ENCODE measurements around the gene TBC1D9B.

The TBC1D9B gene

DNA sequence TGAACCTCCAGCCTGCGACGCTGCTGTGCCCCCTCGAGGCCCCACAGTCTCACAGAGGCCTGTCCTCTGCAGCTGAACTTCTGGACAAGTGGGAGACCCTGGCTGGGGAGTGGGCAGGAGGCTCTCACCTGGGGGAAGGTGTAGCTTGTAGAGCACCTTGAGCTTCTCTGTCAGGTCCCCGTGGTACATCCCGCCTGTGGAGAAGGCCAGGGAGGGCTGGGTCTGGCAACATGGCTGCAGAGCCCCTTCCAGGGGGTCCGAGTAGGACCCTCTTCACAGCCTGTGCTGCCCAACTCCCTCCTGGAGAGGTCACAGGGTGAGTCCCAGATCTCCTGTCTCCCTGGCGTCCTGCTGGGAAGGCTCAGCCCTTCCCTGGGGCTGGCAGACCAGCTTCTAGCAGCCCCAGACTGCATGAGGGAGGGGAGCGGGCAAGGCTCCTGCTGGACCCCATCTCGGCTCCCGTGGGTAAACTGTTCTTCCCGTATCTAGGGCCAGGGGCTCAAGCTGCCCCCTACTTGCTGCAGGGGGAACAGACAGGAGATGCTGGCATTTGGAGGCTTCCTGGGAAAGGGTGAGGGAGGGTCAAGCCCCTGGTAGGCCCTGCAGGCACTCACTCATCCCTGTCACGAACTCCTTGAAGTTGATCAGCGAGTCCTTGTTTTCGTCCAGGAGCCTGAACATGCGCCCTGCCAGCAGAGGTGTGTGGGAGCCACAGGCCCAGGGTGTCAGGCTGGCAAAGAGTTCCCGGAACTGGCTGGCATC is 37.9 kb downstream of the TBC1D9B start:
- DNase-seq (no peak), ATAC-seq (no peak)

DNA sequence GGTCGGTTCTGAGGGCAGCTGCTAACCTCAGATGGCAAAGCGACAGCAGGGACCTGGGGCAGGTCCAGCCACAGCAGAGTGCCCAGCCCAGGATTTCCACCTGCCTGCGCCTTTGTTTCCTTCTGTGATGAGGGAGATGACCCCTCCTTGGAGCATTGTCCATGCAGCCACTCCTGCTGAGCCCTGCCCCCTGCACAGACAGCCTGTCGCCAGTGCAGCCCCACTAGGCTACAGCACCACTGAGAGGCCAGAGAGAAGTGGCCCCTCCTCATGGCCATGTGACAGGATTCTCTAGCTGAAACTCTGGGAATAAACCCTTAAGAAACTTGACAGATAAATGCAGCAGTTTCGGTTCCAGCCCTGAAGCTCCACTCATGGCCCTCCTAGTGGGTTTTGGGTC is 38.6 kb downstream of the TBC1D9B start:
- ATAC-seq = no peak
- no peak for DNase-seq

DNA sequence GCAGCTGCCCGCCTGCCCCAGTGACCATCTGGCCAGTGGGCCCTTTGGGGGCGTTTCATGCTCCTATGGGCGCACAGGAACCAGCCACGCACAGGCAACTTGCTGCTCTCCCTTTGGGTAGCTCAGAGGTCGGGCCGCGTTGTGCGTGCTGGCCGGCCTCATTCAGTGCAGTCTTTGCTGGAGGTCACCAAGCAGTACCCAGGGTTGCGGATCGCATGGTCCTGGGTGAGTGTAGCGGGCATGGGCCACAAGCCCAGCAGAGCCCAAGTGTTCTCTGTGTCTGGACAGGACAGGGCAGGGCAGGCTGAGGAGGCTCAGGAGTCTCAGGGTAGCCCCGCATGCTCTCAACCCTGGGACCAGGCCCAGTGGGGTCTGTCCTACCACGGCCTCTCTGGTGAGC is 39.2 kb downstream of the TBC1D9B start:
- ATAC-seq = no peak
- no peak for DNase-seq

DNA sequence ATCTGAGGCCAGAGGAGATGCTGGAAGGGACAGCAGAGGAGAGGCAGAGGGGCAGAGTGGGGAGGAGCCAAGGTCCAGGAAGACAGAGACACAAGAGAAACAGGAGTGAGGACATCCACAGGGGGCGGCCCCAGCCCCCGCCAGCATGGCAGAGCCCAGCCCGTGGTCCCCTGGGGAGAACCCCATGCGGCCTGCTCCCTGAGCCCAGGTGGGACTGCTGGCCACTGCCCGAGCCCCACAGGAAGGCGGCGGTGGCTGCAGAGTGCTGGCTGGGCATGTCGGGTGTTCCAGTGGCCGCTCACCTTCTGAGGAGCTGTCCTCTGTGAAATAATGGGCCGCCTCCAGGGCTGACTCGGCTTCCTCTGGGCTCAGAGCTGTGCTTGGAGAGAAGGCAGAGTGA is 40.2 kb downstream of the TBC1D9B start:
- ATAC-seq (no peak), DNase-seq (no peak)

DNA sequence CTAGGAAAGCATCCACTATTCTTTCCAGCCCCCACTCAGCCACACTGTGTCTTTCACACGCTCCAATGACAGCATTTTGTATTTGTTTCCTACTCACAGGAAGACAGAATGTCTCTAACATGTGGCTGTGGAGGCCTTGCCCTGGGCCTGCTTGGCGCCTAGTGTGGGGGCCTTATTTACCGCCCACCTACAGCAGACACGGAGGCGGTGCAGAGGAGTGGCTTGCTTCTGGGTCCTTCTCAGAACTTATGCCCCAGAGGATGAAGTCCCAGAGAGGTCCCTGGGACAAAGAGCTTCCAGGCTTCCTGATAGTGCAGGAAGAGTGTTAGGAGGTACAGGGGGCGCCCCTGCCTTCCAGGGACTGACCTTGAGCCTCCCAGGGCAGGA is 40.6 kb downstream of the TBC1D9B start:
- no peak for DNase-seq
- no peak for ATAC-seq

DNA sequence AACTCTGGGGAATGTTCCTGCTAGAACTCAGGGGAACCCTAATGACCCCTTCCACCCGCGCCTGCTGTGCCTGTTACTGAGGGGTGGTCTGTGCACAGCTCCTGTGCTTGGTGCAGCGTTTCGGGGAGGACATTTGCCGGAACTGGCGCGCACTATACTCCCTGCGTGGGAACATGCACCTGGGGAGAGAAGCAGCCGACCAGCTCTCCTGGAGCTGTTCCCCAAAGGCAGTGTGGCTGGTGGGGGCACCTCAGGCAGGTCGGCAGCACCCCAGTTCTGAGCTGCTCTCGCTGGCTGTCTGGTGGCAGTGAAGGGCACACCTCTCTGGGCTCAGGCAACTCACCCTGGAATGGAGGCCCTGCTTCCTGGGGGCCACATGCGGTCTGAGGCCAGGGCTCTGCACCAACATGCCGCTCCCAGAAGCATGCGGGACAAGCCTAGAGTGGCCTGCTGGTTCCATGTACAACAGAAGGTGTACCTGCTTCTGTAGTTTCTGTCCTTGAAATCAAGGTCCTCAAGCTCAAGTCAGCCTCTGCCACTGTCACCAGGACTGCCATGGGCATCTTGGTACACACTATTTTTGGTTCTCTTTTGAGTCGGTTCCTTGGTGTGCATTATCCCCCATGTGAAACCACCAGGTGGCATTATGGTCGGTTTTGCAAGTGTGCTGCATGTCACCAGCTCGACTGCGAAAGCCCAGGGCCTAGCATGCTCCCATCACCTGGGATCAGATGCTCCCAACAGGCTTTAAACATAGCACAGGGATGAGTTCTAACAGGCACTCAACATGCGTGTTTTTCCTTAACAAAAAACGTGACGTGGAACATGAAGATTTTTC is 41.2 kb downstream of the TBC1D9B start:
- ATAC-seq (peak; percentile 29), DNase-seq (peak; percentile 26)

DNA sequence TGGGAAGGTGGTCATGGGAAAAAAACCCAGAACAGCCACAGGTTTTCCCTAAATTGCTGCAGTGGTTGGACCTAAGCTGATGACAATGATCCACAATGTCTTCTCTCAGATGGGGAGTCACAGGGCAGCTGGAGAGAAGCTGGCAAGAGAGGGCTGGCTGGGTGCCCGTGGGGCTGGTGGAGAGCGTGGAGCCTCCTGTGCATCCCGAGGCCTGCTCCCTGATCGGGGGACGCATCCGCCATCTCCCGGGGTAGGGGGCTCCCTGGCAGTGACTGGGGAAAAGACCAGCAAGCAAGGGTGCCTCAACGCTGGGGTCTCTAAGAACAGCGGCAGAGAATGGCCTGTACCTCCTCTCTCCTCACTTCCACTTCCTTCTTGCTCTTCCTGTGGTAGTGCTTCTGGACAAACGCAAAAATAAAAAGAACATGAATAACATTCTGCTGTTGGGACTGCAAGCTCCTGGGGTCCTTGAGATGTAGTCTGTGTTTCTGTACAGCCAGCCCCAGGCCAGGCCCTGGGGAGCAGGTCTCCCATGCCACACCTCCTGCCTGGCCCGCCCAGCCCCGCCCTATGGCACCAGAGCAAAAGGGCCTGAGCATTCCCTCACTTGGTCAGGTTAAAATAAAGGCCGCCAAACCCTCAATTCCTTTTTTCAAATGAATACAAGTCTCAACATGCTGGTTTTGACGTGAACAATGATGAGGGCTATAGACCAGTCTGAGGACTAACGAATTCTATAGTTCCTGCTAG is 42.0 kb downstream of the TBC1D9B start:
- ATAC-seq = no peak
- no peak for DNase-seq

DNA sequence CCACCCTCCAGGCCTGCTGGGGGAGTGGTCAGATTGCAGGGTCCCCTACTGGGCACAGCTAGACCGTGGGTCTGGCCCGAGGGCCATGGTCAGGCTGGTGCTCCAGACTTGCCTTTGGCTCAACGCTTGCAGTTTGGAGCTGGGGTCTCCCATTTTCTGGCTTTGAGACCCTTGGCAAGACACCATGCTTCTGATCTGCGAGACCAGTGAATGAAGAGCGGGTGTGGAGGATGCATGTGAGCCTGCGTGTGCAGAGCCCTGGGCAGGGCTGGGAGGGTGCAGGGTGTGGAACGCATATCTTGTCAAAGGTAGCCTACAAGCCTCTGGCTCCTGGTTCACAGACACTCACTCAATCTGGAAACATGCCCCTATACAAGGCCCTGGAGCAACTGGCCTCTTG is 43.0 kb downstream of the TBC1D9B start:
- ATAC-seq = no peak
- DNase-seq = no peak

DNA sequence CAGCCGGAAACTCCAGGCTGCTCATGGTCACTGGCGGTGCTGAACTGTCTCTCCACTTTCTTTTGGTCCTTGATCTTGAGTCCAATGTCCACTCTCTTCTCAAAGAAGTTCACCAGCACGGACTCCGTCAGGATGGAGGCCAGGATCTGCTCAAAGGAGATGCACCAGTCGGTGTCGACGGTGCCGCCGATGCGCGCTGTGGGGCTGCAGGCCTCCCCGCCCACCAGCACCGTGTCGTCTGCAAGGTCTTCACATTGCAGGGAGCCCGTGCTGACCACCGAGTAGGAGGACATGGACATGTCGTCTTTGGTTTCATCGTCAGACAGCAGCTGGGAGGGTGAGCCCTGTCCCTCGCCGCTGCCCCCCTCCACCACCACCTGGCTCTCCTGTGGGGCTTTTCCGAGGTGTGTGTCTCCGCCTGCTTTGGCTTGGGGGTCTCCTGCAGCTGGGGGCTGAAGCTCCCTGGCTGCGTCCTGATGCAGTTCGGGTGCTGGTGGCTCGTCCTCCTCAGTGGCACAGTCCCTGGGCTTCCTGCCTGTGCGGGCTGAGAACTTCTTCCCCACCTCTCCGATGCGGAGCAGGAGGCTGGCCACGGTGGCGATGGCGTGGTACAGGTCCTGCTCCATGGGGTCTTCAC is 44.1 kb downstream of the TBC1D9B start:
- DNase-seq (no peak), ATAC-seq (no peak)

DNA sequence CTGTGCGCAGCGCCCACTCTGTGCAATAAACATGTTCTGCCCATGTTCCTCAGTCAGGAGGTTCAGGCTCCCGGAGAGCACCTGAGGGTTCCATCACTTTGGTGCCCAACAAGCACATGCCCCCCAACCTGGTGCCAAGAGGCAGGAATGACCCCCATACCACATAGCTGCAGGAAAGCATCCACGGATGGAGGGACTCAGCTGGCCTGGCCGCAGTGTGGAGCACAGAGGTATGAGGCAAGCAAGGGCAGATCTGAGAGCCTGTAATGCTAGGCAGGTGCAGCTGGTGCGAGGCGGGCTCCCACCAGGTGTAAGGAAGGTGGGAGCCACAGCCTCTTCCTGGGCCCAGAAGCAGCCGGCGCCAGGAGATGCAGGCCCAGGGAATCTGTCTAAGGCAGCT is 44.8 kb downstream of the TBC1D9B start:
- no peak for ATAC-seq
- no peak for DNase-seq

DNA sequence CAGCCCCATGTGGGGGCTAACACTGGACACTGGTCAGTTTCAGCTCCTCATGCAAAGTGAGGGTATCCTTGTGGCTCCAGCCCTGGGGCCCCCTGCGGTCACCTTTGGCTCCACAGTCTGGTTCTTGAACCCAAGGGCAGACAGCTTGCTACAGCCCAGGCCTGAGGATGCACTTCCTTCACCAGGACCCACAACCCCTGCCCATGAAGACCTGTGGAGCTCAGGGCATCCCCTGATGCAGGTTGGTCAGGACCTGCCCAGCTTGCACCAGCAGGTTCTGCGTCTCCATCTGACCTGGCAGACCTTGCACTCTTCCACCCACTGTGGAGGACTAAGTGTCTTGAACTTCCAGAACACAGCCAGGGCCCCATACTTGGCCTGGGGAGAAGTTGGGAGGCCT is 45.4 kb downstream of the TBC1D9B start:
- DNase-seq = no peak

DNA sequence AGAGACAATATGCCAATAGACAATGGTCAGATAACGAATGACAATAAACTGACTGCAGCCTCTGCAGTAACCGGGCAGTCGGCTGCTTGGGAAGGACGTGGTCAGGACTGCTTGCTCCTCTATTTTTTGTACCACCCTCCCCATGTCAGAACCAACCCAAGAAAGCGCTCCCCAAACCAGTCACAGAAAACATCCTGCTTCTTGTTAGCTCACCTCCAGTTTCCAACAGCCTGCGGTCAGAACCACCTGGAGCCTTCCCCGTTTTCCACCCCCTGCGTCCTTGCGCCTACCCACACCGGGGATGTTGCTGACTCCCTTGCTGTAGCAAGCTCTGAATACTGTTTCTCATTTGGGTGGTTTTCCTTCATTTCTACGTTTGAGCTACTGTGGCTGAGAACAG is 47.4 kb downstream of the TBC1D9B start:
- no peak for DNase-seq
- no peak for ATAC-seq

More for the DNA sequence above, 45.4 kb downstream of the TBC1D9B start:
- no peak for ATAC-seq

DNA sequence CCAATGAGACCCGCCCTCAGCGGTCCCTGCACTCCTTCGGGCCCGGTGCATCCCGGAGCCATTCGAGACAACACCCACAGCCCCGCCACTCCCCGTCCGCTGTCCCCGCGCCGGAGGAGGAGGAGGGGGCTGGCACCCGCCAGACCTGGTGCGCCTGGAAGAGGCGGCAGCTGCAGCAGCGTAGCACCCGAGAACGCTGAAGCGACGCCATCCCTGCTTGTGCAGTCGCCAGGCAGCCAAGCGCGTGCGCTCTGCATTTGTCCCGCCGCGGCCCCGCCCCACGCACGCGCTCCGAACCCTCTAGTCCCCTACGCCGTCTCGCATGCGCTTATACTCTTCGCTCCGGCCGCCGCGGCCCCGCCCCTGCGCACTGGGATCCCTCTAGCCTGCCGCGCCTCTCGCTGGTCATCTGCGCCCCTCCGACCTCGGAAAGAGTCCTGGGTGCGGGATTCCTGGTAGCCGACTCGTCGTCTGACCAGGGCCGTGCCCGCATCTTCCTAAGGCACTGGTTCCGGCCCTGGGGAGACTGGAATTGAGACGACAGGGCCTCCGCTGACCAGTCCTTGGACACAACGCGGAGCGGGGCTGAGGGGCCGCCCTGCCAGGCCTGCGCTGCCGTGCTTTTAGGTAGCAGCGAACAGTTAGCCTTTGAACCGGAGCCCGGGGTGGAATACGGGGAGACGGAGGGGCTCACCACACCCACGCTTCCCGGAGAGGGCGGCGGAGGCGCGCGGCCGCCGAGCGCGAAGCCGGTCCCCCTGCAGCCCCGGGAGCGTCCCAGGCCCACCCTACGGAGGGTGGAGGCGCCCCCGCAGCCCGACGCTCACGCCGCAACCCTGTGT is 48.9 kb downstream of the TBC1D9B start, which contains the start of gene MRNIP:
Gene MRNIP, minus strand, starts transcription at position 232 of the 842 bp plus-strand sequence. Its CDS starts 21 bp downstream, at position 211.
- peak; percentile 98 for ATAC-seq
- peak; percentile 95 for DNase-seq

DNA sequence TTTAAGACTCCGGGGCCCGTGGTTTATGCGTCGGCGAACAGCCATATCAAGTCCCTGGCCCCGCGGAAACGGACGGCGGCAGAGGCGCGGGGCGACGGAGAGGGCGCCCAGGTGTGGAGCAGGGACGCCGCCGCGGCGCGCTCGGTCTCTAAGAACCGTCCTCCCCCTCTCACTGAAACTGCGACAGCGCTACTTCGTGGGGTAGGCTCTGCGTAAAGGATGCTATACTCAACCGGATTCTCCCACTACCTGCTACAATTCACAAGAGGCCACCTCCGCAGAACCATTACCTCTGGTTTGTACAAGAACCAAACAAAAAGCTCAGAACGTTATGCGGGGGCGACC is 49.5 kb downstream of the TBC1D9B start:
- peak; percentile 60 for ATAC-seq
- peak; percentile 60 for DNase-seq

DNA sequence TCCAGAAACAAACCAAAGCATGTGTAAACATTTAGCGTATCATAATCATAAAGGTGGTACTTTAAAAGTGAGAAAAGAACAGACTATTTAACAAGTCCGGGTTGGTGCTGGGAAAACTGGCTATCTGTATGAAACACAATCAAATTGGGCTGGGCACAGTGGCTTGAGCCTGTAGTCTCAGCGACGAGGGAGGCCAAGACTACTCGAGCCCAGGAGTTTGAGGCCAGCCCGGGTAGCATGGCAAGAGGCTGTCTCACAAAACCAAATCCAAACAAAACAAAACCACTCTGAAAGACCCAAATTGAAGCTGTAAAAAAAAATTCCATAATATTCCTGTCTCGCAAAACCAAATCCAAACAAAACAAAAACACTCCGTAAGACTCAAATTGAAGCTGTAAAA is 53.3 kb downstream of the TBC1D9B start:
- DNase-seq (no peak), ATAC-seq (no peak)

DNA sequence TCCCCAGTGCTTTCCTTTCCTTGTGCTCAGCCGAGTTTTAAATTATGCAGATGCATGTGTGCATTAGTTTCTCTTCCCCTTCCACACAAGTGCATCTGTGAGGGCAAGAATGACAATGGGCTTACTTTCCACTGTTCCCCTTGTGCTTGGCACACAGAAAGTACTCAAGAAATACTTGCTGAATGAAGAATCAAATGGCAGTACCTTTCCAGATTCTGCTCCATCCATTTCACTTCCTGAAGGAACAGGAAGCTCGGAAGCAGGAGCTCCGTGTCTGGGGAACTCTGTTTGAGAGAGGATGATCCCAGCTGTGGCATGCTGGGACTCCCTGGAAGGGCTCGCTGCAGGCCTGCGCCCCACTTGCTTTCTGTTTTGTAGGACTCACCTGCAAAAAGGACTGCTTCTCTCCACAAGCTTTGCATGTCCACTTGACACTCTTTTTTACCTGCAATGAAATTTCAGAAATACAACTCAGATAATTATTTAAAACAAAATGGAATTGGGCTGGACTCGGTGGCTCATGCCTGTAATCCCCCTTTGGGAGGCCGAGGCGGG is 54.6 kb downstream of the TBC1D9B start:
- ATAC-seq (no peak), DNase-seq (no peak)

DNA sequence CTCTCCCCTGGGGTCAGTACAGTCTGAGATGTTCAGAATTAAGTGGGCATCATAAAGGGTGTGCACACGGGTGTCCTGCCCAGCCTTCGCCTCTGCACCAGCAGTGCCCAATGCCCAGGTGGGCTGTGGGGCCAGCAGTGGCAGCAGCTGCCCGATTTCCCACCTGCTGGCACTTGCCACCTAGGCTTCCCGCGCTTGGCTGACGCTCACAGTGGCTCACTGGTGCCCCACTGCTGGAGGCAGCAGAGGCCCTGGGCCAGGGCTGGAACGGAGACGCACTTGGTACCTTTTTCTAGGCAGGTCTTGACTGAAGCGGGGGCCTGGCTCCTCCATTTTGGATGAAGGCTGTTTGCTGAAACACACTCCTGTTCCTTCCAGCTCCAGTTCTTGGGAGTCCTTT is 66.1 kb downstream of the TBC1D9B start:
- DNase-seq (no peak), ATAC-seq (no peak)

DNA sequence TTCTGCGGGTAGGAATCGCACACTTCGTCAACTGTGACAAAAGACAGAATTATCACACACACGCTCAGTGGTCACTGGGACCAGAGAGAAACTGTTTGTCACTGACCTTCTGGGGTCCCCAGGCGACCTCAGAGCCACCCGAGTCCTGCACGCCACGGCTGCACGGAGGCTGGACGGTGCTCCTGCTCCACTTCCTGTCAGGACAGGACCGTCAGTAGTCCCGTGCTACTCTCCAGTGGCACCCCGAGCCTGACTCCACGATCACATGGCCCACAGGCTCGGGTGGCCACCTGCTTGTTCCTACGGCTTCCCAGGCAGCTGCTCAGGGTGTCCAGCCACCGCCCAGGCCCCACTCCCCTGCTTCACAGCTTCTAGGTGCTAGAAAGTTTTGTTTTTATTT is 66.9 kb downstream of the TBC1D9B start:
- no peak for ATAC-seq
- no peak for DNase-seq

DNA sequence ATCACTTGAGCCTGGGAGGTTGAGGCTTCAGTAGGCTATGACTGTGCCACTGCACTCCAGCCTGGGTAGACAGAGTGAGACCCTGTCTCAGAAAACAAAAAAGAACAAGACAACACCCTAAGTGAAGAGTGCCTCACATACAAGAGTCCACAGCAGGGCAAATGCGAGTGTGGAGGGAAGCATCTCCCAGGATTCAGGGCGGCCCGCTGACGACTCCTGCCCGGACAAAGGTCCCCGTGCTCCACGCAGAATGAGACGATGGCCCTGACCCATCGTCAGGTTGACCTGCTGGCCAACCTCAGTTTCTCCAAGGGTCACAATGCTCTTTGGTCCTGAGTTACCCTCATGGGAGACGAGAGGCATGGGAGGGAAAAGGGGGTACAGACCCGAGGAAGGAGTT is 67.4 kb downstream of the TBC1D9B start:
- no peak for ATAC-seq
- no peak for DNase-seq

DNA sequence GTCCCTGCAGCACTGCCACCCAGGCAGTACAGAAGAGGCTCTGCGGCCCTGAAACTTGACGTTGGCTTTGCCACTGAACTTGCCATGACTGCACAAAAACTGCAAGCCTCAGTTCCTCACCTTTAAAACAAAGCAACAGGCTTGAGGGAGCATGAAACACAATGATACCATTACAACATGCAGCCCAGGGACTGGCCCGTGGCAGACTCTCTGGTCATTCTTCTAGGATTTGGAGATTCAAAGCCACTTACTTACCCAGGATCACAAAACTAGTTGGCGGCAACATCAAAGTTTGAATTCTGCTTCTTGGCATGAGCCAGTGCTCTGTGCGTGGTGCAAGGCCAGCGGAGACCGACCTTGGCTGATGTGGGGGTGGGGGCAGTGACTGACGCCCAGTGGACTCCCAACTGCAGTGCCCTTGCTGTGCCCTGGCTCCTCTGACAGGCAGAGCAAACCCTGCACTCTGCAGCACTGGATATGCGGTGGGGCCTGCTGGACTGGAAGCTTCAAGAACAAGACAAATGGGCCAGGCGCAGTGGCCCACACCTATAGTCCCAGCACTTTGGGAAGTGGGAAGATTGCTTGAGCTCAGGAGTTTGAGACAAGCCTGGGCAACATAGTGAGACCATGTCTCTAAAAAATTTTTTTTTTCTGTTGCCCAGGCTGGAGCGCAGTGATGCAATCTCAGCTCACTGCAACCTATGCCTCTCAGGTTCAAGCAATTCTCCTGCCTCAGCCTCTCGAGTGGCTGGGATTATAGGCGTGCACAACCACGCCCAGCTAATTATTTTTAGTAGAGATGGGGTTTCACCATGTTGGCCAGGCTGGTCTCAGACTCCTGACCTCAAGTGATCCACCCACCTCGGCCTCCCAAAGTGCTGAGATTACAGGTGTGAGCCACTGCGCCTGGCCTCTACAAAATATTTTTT is 68.1 kb downstream of the TBC1D9B start:
- DNase-seq = no peak
- ATAC-seq = no peak
